K562 (cell line): ENCODE measurements around the gene NDRG4.

Source experiments
- ARID2 ChIP-seq: fragments of 450-650 bp; IDR thresholded peaks from 2 replicates; pipeline ENCODE4 v1.6.1; 2017; ENCODE audit warnings: antibody characterized with exemption, mild to moderate bottlenecking
- HDAC6 ChIP-seq: IDR thresholded peaks from 2 replicates; pipeline ENCODE4 v1.6.1; 2012; ENCODE audit warnings: low read depth, mild to moderate bottlenecking, control low read depth, inconsistent platforms, low read length, moderate library complexity
- HINFP ChIP-seq: fragments of 450-650 bp; conservative IDR thresholded peaks from 2 replicates; pipeline ENCODE4 v1.6.1; 2016; ENCODE audit warnings: missing genetic modification characterization, low read depth, mild to moderate bottlenecking, control low read depth, missing compliant biosample characterization
- NKRF ChIP-seq: fragments of 450-650 bp; IDR thresholded peaks from 2 replicates; pipeline ENCODE4 v1.6.1; 2016; ENCODE audit warnings: borderline replicate concordance
- NRF1 ChIP-seq, 2 experiments: fragments of 450-650 bp; IDR thresholded peaks in 1 of 2; conservative IDR thresholded peaks in 1 of 2; 2 replicates each; pipeline ENCODE4 v1.6.1; 2014; ENCODE audit warnings: mild to moderate bottlenecking in 2 of 2
- RAD21 ChIP-seq, 2 experiments: fragments of 250-450 bp in 1 of 2; fragments of 450-650 bp in 1 of 2; sonication (Bioruptor Pico) in 1 of 2; formaldehyde crosslinking in 1 of 2; IDR thresholded peaks in 1 of 2; conservative IDR thresholded peaks in 1 of 2; 2 replicates each; pipeline versions ENCODE4 v1.4.0 to v1.8.0; 2020 to 2022; ENCODE audit warnings: mild to moderate bottlenecking in 2 of 2, moderate library complexity in 1 of 2
- SAFB2 ChIP-seq: fragments of 200-400 bp; formaldehyde crosslinking; IDR thresholded peaks from 2 replicates; pipeline ENCODE4 v1.6.1; 2018; ENCODE audit warnings: borderline replicate concordance, low read length, low read depth, moderate library complexity; ENCODE audit not compliant: severe bottlenecking
- SMARCB1 ChIP-seq: IDR thresholded peaks from 2 replicates; pipeline ENCODE4 v1.6.1; 2011; ENCODE audit warnings: improper control_type of control experiment, low read depth; ENCODE audit not compliant: insufficient read length
- SMC3 ChIP-seq: conservative IDR thresholded peaks from 2 replicates; pipeline ENCODE4 v1.6.1; 2011; ENCODE audit warnings: low read depth, low read length, improper control_type of control experiment; ENCODE audit not compliant: insufficient read depth
- TAF1 ChIP-seq: IDR thresholded peaks from 2 replicates; pipeline ENCODE4 v1.6.1; 2011; ENCODE audit warnings: mild to moderate bottlenecking, low read length, moderate library complexity; ENCODE audit not compliant: insufficient read depth, control insufficient read depth, severe bottlenecking; ENCODE audit errors: extremely low read depth
- TCF7L2 ChIP-seq: fragments of 150-350 bp; IDR thresholded peaks from 2 replicates; pipeline ENCODE4 v1.6.1; 2016; ENCODE audit warnings: low read depth, mild to moderate bottlenecking, low read length, moderate library complexity
- ZFP91 ChIP-seq: sonication (generic); formaldehyde crosslinking; IDR thresholded peaks from 2 replicates; pipeline ENCODE4 v1.8.0; 2022; ENCODE audit warnings: mild to moderate bottlenecking, missing genetic modification reagents
- ZNF766 ChIP-seq: fragments of 200-800 bp; sonication (Bioruptor generic); conservative IDR thresholded peaks from 2 replicates; pipeline ENCODE4 v1.6.1; 2016; ENCODE audit warnings: missing genetic modification characterization, missing compliant biosample characterization

GRCh38 chr16:58462089-58462488 is 37.9 kb upstream of the NDRG4 start:
- no peak for TF ChIP-seq SAFB2
- no peak for TF ChIP-seq HINFP (tag)
- TF ChIP-seq SMARCB1: no peak
- TF ChIP-seq ZNF766: no peak
- TF ChIP-seq ZFP91: no peak
- TF ChIP-seq NKRF: no peak
- no peak for TF ChIP-seq HDAC6
- no peak for TF ChIP-seq ARID2
- no peak for TF ChIP-seq RAD21 (CRISPR knock-in tag; conservative IDR thresholded peaks at IDR 0.05 in 1 of 2, IDR thresholded peaks at IDR 0.05 in 1 of 2)
- TF ChIP-seq SMC3: no peak
- TF ChIP-seq TCF7L2: no peak
- TF ChIP-seq TAF1: no peak
- no peak for TF ChIP-seq NRF1 (conservative IDR thresholded peaks at IDR 0.05 in 1 of 2, IDR thresholded peaks at IDR 0.05 in 1 of 2)
